HG02588 (cell line): Measurements from ENCODE around the gene SKAP2.
"Not testable (repeated sequence)": the region's sequence is repeated elsewhere in the genome, so short reads cannot be mapped to it uniquely, and the experiment has no call there.

Experiments
- ATAC-seq: cut with Tn5 transposase; IDR thresholded peaks from one replicate; pipeline ENCODE4 v1.9.1; 2021; ENCODE audit warnings: mild to moderate bottlenecking, moderate library complexity; ENCODE audit not compliant: unreplicated experiment

The SKAP2 gene

GRCh38 chr7:26857506-26858240 lies 6.7 kb downstream of the SKAP2 start:
- ATAC-seq: peak; percentile 58

GRCh38 chr7:26857170-26857505 lies 7.3 kb downstream of the SKAP2 start:
- no peak for ATAC-seq

GRCh38 chr7:26856176-26856985 lies 8.0 kb downstream of the SKAP2 start:
- ATAC-seq: no peak

GRCh38 chr7:26854876-26855855 lies 9.2 kb downstream of the SKAP2 start:
- ATAC-seq: no peak

GRCh38 chr7:26853788-26854393 lies 10.5 kb downstream of the SKAP2 start:
- no peak for ATAC-seq

- no peak for ATAC-seq
Measured at GRCh38 chr7:26850193-26850651, 14.2 kb downstream of the SKAP2 start.

- ATAC-seq: no peak
Measured at GRCh38 chr7:26843705-26844104, 20.7 kb downstream of the SKAP2 start.

GRCh38 chr7:26842897-26843296 lies 21.5 kb downstream of the SKAP2 start:
- ATAC-seq: no peak

GRCh38 chr7:26841003-26841739 lies 23.2 kb downstream of the SKAP2 start:
- no peak for ATAC-seq

GRCh38 chr7:26836793-26837192 lies 27.6 kb downstream of the SKAP2 start:
- not testable (repeated sequence) for ATAC-seq

- no peak for ATAC-seq
Measured at GRCh38 chr7:26815426-26815825, 49.0 kb downstream of the SKAP2 start.

- ATAC-seq: no peak
Measured at GRCh38 chr7:26813432-26813831, 51.0 kb downstream of the SKAP2 start.

- ATAC-seq: no peak
Measured at GRCh38 chr7:26794541-26794940, 69.8 kb downstream of the SKAP2 start.

GRCh38 chr7:26792576-26792975 lies 71.8 kb downstream of the SKAP2 start:
- no peak for ATAC-seq

- ATAC-seq: no peak
Measured at GRCh38 chr7:26792006-26792405, 72.4 kb downstream of the SKAP2 start.

GRCh38 chr7:26789481-26790184 lies 74.8 kb downstream of the SKAP2 start:
- no peak for ATAC-seq

- no peak for ATAC-seq
Measured at GRCh38 chr7:26787701-26788100, 76.7 kb downstream of the SKAP2 start.

- ATAC-seq: no peak
Measured at GRCh38 chr7:26784118-26784517, 80.3 kb downstream of the SKAP2 start.

GRCh38 chr7:26782501-26782900 lies 81.9 kb downstream of the SKAP2 start:
- no peak for ATAC-seq
